ENCODE data around the gene URI1. TPM values are rescaled to one million over a fixed set of nuclear protein-coding genes. Genes with fewer than 3 reads are reported as not detected.
"Not testable (repeated sequence)": the region's sequence is repeated elsewhere in the genome, so short reads cannot be mapped to it uniquely, and the experiment has no call there.

Gene URI1
- total and polyA plus RNA-seq, 4 donors = 21.5 to 60.8 (median 32.5) TPM

DNA sequence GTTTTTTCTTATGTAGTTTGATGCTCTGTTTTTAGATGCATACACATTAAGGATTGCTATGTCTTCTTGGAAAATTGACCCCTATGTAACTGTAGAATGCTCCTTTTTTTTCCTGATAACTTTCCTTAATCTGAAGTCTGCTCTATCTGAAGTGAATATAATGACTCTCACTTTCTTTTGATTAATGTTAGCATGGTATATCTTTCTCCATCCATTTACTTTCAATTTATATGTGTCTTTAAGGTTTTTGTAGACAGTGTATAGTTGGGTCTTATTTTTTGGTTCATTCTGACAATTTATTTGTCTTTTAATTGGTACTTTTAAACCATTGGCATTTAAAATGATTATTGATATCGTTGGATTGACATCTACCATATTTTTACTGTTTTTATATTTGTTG lies 92.3 kb downstream of the URI1 start:
- ATAC-seq (ENCODE audit: insufficient read depth, low FRiP score) (no peak), DNase-seq (no peak)
- Histone ChIP-seq H3K36me3 (ENCODE audit: control insufficient read depth in 4 of 4, insufficient read depth in 4 of 4, low read length in 4 of 4) (peaks cover 1 to 27% (median 17%) of the 10 kb centered on the region in 4 donors), H3K4me3 (no peak overlapping the region), H3K27me3 (ENCODE audit: control insufficient read depth in 3 of 3, insufficient read depth in 3 of 3, low read length in 2 of 3) (no peaks in the 10 kb centered on the region), H3K4me1 (ENCODE audit: control insufficient read depth in 5 of 5, insufficient read depth in 5 of 5, low read length in 5 of 5) (no peaks in the 10 kb centered on the region), H3K9me3 (ENCODE audit: control insufficient read depth in 4 of 4, insufficient read depth in 3 of 4, low read length in 3 of 4) (peaks cover 0 to 2% (median under 1%) of the 10 kb centered on the region in 4 donors), H3K27ac (ENCODE audit: low read depth in 1 of 2, low read length in 1 of 2) (no peak overlapping the region), H3K9ac (ENCODE audit: insufficient read depth in 1 of 2, low read length in 2 of 2) (no peak overlapping the region)
- WGBS, 2 donors = 97% methylated on average over 1 of the region's 1 CpG
- TF ChIP-seq, protein P1, sequence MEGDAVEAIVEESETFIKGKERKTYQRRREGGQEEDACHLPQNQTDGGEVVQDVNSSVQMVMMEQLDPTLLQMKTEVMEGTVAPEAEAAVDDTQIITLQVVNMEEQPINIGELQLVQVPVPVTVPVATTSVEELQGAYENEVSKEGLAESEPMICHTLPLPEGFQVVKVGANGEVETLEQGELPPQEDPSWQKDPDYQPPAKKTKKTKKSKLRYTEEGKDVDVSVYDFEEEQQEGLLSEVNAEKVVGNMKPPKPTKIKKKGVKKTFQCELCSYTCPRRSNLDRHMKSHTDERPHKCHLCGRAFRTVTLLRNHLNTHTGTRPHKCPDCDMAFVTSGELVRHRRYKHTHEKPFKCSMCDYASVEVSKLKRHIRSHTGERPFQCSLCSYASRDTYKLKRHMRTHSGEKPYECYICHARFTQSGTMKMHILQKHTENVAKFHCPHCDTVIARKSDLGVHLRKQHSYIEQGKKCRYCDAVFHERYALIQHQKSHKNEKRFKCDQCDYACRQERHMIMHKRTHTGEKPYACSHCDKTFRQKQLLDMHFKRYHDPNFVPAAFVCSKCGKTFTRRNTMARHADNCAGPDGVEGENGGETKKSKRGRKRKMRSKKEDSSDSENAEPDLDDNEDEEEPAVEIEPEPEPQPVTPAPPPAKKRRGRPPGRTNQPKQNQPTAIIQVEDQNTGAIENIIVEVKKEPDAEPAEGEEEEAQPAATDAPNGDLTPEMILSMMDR (IDR thresholded peaks at IDR 0.05; ENCODE audit: control extremely low read depth, extremely low read depth) = no peak

DNA sequence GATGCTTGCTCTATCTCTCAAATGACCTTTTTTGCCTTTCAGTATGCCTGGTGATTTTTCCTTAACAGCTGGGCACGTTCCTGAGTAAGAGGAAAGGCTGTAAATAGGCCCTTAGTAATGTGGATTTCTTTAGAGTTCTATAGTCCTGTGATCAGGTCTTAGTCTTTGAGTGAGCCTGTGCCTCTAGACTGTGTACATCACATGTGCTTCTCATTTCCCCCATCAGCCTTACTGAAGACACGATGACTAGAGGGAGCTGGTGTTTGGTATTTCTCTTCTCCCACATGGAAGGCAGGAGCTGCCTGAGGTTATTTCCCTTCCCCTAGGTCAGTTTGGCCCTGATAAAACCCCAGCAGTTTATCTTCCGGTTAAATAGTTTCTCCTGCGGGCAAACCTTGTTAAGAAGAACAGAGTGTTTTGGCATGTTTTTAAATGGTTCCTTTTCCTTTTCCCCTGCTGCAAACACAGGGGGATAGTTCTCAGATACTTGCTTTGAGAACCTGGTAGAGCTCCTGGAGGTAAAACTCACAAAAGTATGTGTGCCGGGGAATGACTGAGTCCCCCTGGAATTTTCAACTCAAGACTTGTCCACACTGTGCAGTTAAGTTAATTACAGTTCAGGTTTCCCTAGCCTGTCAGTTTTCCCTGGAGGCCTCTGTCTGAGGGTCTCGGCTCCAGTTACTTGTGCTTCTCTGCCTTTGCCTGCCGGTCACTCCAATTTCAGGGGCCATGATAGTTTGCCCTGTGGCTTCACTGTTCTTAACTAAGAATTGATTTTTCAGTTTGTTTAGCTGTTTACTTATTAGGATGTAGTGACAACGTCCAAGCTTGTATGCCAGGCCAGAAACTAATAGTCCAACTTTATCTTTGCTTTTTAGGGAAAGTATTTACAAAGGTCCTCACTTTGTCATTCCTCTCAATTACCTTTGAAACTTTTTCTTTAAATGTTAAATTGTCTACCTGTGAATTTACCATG lies 94.4 kb downstream of the URI1 start:
- H3K9ac ChIP-seq (ENCODE audit: insufficient read depth in 1 of 2, low read length in 2 of 2) = no peak overlapping the region
- H3K4me3 ChIP-seq = no peak overlapping the region
- TF ChIP-seq, protein P1 (IDR thresholded peaks at IDR 0.05; ENCODE audit: control extremely low read depth, extremely low read depth) = no peak
- H3K9me3 ChIP-seq (ENCODE audit: control insufficient read depth in 4 of 4, insufficient read depth in 3 of 4, low read length in 3 of 4) = peaks cover 0 to 2% (median under 1%) of the 10 kb centered on the region in 4 donors
- H3K36me3 ChIP-seq (ENCODE audit: control insufficient read depth in 4 of 4, insufficient read depth in 4 of 4, low read length in 4 of 4) = peaks cover 1 to 16% (median 11%) of the 10 kb centered on the region in 4 donors
- H3K27ac ChIP-seq (ENCODE audit: low read depth in 1 of 2, low read length in 1 of 2) = no peak overlapping the region
- H3K4me1 ChIP-seq (ENCODE audit: control insufficient read depth in 5 of 5, insufficient read depth in 5 of 5, low read length in 5 of 5) = no peaks in the 10 kb centered on the region
- no peak for ATAC-seq (ENCODE audit: insufficient read depth, low FRiP score)
- WGBS, 2 donors = 83 to 85% methylated on average over 8 of the region's 8 CpGs
- H3K27me3 ChIP-seq (ENCODE audit: control insufficient read depth in 3 of 3, insufficient read depth in 3 of 3, low read length in 2 of 3) = no peaks in the 10 kb centered on the region
- DNase-seq = no peak

DNA sequence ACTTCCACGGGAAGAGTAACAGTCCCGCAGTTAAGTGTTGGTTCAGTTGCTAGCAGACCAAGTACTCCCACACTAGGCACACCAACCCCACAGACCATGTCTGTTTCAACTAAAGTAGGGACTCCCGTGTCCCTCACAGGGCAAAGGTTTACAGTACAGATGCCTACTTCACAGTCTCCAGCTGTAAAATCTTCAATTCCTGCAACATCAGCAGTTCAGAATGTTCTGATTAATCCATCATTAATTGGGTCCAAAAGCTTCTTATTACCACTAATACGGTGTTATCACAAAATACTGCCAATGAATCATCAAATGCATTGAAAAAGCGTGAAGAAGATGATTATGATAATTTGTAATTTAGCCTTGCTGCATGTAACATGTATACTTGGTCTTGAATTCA lies 95.8 kb downstream of the URI1 start:
- Histone ChIP-seq H3K4me3 (no peak overlapping the region), H3K4me1 (ENCODE audit: control insufficient read depth in 5 of 5, insufficient read depth in 5 of 5, low read length in 5 of 5) (no peaks in the 10 kb centered on the region), H3K9ac (ENCODE audit: insufficient read depth in 1 of 2, low read length in 2 of 2) (no peak overlapping the region), H3K27me3 (ENCODE audit: control insufficient read depth in 3 of 3, insufficient read depth in 3 of 3, low read length in 2 of 3) (no peaks in the 10 kb centered on the region), H3K27ac (ENCODE audit: low read depth in 1 of 2, low read length in 1 of 2) (no peak overlapping the region), H3K9me3 (ENCODE audit: control insufficient read depth in 4 of 4, insufficient read depth in 3 of 4, low read length in 3 of 4) (peaks cover 0 to 2% (median under 1%) of the 10 kb centered on the region in 4 donors), H3K36me3 (ENCODE audit: control insufficient read depth in 4 of 4, insufficient read depth in 4 of 4, low read length in 4 of 4) (peaks cover 1 to 15% (median 9%) of the 10 kb centered on the region in 4 donors)
- ATAC-seq (ENCODE audit: insufficient read depth, low FRiP score) = no peak
- TF ChIP-seq, protein P1 (IDR thresholded peaks at IDR 0.05; ENCODE audit: control extremely low read depth, extremely low read depth) = no peak
- DNase-seq = no peak
- 94 to 98% methylated on average over 5 of the region's 5 CpGs for WGBS, 2 donors

DNA sequence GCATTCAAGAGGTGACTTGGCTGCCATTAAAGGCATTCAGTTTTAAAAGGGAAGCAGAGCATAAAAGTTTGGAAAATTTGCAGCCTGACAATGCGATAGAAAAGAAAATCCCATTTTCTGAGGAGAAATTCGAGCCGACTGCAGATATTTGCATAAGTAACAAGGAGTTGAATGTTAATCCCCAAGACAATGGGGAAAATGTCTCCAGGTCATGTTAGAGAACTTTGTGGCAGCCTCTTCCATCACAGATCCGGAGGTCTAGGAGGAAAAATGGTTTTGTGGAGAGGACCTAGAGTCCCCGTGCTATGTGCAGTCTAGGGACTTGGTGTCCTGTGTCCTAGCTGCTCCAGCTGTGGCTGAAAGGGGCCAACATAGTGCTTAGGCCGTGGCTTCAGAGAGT lies 99.9 kb downstream of the URI1 start:
- DNase-seq = not testable (repeated sequence)

DNA sequence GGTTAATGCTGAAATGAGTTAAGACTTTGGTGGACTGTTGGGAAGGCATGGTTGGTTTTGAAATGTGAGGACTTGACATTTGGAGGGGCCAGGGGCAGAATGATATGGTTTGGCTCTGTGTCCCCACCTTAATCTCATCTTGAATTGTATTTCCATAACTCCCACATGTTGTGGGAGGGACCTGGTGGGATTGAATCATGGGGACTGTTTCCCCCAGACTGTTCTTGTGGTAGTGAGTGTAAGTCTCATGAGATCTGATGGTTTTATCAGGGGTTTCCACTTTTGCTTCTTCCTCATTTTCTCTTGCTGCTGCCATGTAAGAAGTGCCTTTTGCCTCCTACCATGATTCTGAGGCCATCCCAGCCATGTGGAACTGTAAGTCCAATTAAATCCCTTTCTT lies 101.0 kb downstream of the URI1 start:
- H3K27ac ChIP-seq (ENCODE audit: low read depth in 1 of 2, low read length in 1 of 2); H3K36me3 ChIP-seq (ENCODE audit: control insufficient read depth in 4 of 4, insufficient read depth in 4 of 4, low read length in 4 of 4); H3K4me1 ChIP-seq (ENCODE audit: control insufficient read depth in 5 of 5, insufficient read depth in 5 of 5, low read length in 5 of 5); H3K9me3 ChIP-seq (ENCODE audit: control insufficient read depth in 4 of 4, insufficient read depth in 3 of 4, low read length in 3 of 4); H3K4me3 ChIP-seq; H3K9ac ChIP-seq (ENCODE audit: insufficient read depth in 1 of 2, low read length in 2 of 2); DNase-seq; H3K27me3 ChIP-seq (ENCODE audit: control insufficient read depth in 3 of 3, insufficient read depth in 3 of 3, low read length in 2 of 3); ATAC-seq (ENCODE audit: insufficient read depth, low FRiP score): not testable (repeated sequence)

More for the DNA sequence above, 99.9 kb downstream of the URI1 start:
- not testable (repeated sequence) for H3K36me3 ChIP-seq (ENCODE audit: control insufficient read depth in 4 of 4, insufficient read depth in 4 of 4, low read length in 4 of 4); H3K9me3 ChIP-seq (ENCODE audit: control insufficient read depth in 4 of 4, insufficient read depth in 3 of 4, low read length in 3 of 4); H3K9ac ChIP-seq (ENCODE audit: insufficient read depth in 1 of 2, low read length in 2 of 2); H3K27me3 ChIP-seq (ENCODE audit: control insufficient read depth in 3 of 3, insufficient read depth in 3 of 3, low read length in 2 of 3); H3K27ac ChIP-seq (ENCODE audit: low read depth in 1 of 2, low read length in 1 of 2); H3K4me3 ChIP-seq; ATAC-seq (ENCODE audit: insufficient read depth, low FRiP score); H3K4me1 ChIP-seq (ENCODE audit: control insufficient read depth in 5 of 5, insufficient read depth in 5 of 5, low read length in 5 of 5)
- 98% methylated on average over 6 of the region's 6 CpGs for WGBS, 2 donors
